OCI-LY1 (cell line): Measurements from ENCODE around the gene GAPDHS.

Experiments
- H2AFZ ChIP-seq: fragments of 200-600 bp; sonication (generic), shearing (Covaris generic); 2 replicates; pipeline ENCODE4 v1.6.0; 2014; ENCODE audit warnings: antibody characterized with exemption, mild to moderate bottlenecking, low read length
- H3F3A ChIP-seq: fragments of 200-600 bp; sonication (generic), shearing (Covaris generic); 2 replicates; pipeline ENCODE4 v1.6.0; 2014; ENCODE audit warnings: mild to moderate bottlenecking, antibody characterized with exemption, low read length, moderate library complexity; ENCODE audit not compliant: insufficient read depth
- H3K27ac ChIP-seq: fragments of 200-600 bp; sonication (generic); 2 replicates; pipeline ENCODE4 v1.5.1; 2014; ENCODE audit warnings: low read length, mixed run types, mild to moderate bottlenecking, low read depth; ENCODE audit not compliant: poor library complexity, severe bottlenecking
- H3K27me3 ChIP-seq: fragments of 200-600 bp; sonication (generic); 2 replicates; pipeline ENCODE4 v1.6.0; 2014; ENCODE audit warnings: antibody characterized with exemption, mild to moderate bottlenecking, low read length, moderate library complexity; ENCODE audit not compliant: insufficient read depth
- H3K36me3 ChIP-seq: fragments of 200-600 bp; sonication (generic); 2 replicates; pipeline ENCODE4 v1.6.1; 2014; ENCODE audit warnings: mild to moderate bottlenecking, antibody characterized with exemption, low read length, moderate library complexity, mixed read lengths; ENCODE audit not compliant: insufficient read depth
- H3K4me1 ChIP-seq: fragments of 200-600 bp; sonication (generic); 2 replicates; pipeline ENCODE4 v1.5.1; 2014; ENCODE audit warnings: mild to moderate bottlenecking, low read length, moderate library complexity; ENCODE audit not compliant: insufficient read depth, severe bottlenecking
- H3K4me2 ChIP-seq: fragments of 200-600 bp; sonication (generic), shearing (Covaris generic); 2 replicates; pipeline ENCODE4 v1.6.1; 2014; ENCODE audit warnings: low read length
- H3K4me3 ChIP-seq: fragments of 200-600 bp; sonication (generic); 2 replicates; pipeline ENCODE4 v1.5.1; 2014; ENCODE audit warnings: low read length, low read depth, mild to moderate bottlenecking, mixed read lengths; ENCODE audit not compliant: poor library complexity, severe bottlenecking
- H3K79me2 ChIP-seq: fragments of 200-600 bp; shearing (Covaris generic); 2 replicates; pipeline ENCODE4 v1.6.1; 2016; ENCODE audit warnings: mixed run types, low read length, mixed read lengths; ENCODE audit not compliant: insufficient read depth
- H3K9ac ChIP-seq: fragments of 200-600 bp; sonication (generic), shearing (Covaris generic); 2 replicates; pipeline ENCODE4 v1.6.1; 2014; ENCODE audit warnings: mild to moderate bottlenecking, low read length, mixed read lengths
- H3K9me2 ChIP-seq: fragments of 200-600 bp; sonication (generic), shearing (Covaris generic); 2 replicates; pipeline ENCODE4 v1.6.1; 2014; ENCODE audit warnings: low read depth, mild to moderate bottlenecking, low read length, mixed read lengths
- H3K9me3 ChIP-seq: fragments of 200-600 bp; shearing (Covaris generic); 2 replicates; pipeline ENCODE4 v1.6.1; 2014; ENCODE audit warnings: low read length, mixed read lengths
- H4K20me1 ChIP-seq: fragments of 200-600 bp; sonication (generic), shearing (Covaris generic); 2 replicates; pipeline ENCODE4 v1.6.0; 2016; ENCODE audit warnings: mild to moderate bottlenecking, low read length; ENCODE audit not compliant: insufficient read depth
- CTCF ChIP-seq: fragments of 200-600 bp; sonication (generic), shearing (Covaris generic); IDR thresholded peaks from 2 replicates; pipeline ENCODE4 v1.5.1; 2017; ENCODE audit warnings: mild to moderate bottlenecking, antibody characterized with exemption, low read length, moderate library complexity, mixed read lengths
- EZH2 ChIP-seq: fragments of 200-600 bp; sonication (generic), shearing (Covaris generic); IDR thresholded peaks from 2 replicates; pipeline ENCODE4 v1.8.0; 2017; ENCODE audit warnings: borderline replicate concordance, mixed run types, mild to moderate bottlenecking, antibody characterized with exemption, low read length, moderate library complexity, mixed read lengths

The GAPDHS gene

GRCh38 chr19:35578707-35579106 lies 45.5 kb downstream of the GAPDHS start:
- no peak overlapping the region for H3K9ac ChIP-seq
- H3K27me3 ChIP-seq = no peaks in the 10 kb centered on the region; the same call in 1 of the 2 replicates
- H3K27ac ChIP-seq = no peak overlapping the region
- no peak overlapping the region for H3K4me3 ChIP-seq
- no peak overlapping the region for H2AFZ ChIP-seq
- no peaks in the 10 kb centered on the region; the same call in 1 of the 2 replicates for H3K36me3 ChIP-seq
- no peaks in the 10 kb centered on the region for H3K79me2 ChIP-seq
- no peaks in the 10 kb centered on the region for H3K4me1 ChIP-seq
- H3K9me2 ChIP-seq = no peaks in the 10 kb centered on the region
- H3F3A ChIP-seq = no peaks in the 10 kb centered on the region
- H3K4me2 ChIP-seq = no peak overlapping the region
- H3K9me3 ChIP-seq = peaks cover 12% of the 10 kb centered on the region
- no peaks in the 10 kb centered on the region for H4K20me1 ChIP-seq
- TF ChIP-seq CTCF = no peak
- TF ChIP-seq EZH2 = no peak

GRCh38 chr19:35582760-35583159 lies 49.5 kb downstream of the GAPDHS start:
- no peak overlapping the region for H3K9ac ChIP-seq
- H3K79me2 ChIP-seq = no peaks in the 10 kb centered on the region
- no peaks in the 10 kb centered on the region for H3F3A ChIP-seq
- no peaks in the 10 kb centered on the region for H4K20me1 ChIP-seq
- H3K4me3 ChIP-seq = no peak overlapping the region
- H3K4me2 ChIP-seq = no peak overlapping the region
- H3K9me2 ChIP-seq = no peaks in the 10 kb centered on the region
- H3K9me3 ChIP-seq = no peaks in the 10 kb centered on the region
- no peaks in the 10 kb centered on the region; the same call in 1 of the 2 replicates for H3K36me3 ChIP-seq
- TF ChIP-seq CTCF (no peak), EZH2 (no peak)
- peaks cover 5% of the 10 kb centered on the region; the same call in 1 of the 2 replicates for H3K27me3 ChIP-seq
- H3K4me1 ChIP-seq = no peaks in the 10 kb centered on the region
- H2AFZ ChIP-seq = no peak overlapping the region
- H3K27ac ChIP-seq = no peak overlapping the region

- Histone ChIP-seq H3K4me2 (no peak within 1 kb of the TSS), H2AFZ (no peak within 1 kb of the TSS), H3K4me1 (no peaks in the 10 kb centered on the region), H3K9me3 (no peaks in the 10 kb centered on the region), H3K9me2 (no peaks in the 10 kb centered on the region), H3K36me3 (no peaks in the 10 kb centered on the region; the same call in 1 of the 2 replicates), H3K4me3 (no peak within 1 kb of the TSS), H3K9ac (no peak within 1 kb of the TSS), H3K27ac (no peak within 1 kb of the TSS), H3K79me2 (no peaks in the 10 kb centered on the region), H3K27me3 (peaks cover 5% of the 10 kb centered on the region; the same call in 1 of the 2 replicates), H4K20me1 (no peaks in the 10 kb centered on the region), H3F3A (no peaks in the 10 kb centered on the region)
- TF ChIP-seq EZH2 = no peak
- TF ChIP-seq CTCF = no peak
Observed at GRCh38 chr19:35585848-35586247, 52.6 kb downstream of the GAPDHS start, which contains the start of gene PMIS2. Gene PMIS2, plus strand, starts transcription at chr19:35586173. Its CDS starts 87 bp downstream, at chr19:35586260.
